GM15510 (cell line): Measurements from ENCODE around the gene VASH1.

Source experiments
- POLR2A ChIP-seq: IDR thresholded peaks from 3 replicates; pipeline ENCODE4 v1.6.1; 2011; ENCODE audit warnings: borderline replicate concordance; ENCODE audit not compliant: insufficient read length; ENCODE audit errors: extremely low read depth

Gene VASH1

DNA sequence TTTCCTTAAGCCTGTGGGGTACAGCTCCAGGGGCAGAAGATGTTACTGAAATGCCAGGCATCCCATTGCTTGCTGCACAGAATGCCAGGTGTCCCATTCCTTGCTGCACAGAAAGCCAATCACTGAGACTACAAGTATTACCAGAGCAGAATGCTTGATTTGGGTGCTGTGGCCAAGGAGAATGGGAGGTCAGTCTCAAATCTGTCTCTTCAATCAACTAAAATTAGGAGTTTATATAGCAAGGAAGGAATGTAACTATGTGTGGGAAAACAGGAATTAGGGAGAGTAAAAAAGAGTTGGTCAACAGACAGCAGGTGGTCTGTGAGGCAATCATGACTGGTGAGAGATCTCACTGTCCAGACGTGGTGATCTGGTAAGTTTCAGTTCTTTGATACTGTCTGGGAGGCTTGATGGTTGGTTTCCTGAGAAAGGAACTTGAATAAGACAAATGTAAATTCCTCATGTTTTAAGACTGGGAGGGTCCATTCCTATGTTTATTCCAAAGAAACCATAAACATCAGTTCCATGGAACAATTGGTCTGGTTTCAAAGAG, 31.2 kb upstream of the VASH1 start:
- no peak for TF ChIP-seq POLR2A

DNA sequence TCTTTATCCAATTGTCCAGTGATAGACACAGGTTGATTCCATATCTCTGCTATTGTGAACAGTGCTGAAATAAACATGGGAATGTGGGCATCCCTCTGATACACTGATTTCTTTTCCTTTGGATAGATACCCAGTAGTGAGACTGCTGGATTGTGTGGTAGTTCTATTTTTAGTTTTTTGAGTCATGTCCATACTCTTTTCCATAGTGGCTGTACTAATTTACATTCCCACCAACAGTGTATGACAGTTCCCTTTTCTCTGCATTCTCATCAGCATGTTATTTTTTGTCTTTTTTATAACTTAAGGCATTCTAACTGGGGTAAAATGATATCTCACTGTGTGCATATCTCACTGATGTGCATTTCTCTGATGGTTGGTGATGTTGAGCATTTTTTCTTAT, 24.8 kb upstream of the VASH1 start:
- TF ChIP-seq POLR2A, result no peak

DNA sequence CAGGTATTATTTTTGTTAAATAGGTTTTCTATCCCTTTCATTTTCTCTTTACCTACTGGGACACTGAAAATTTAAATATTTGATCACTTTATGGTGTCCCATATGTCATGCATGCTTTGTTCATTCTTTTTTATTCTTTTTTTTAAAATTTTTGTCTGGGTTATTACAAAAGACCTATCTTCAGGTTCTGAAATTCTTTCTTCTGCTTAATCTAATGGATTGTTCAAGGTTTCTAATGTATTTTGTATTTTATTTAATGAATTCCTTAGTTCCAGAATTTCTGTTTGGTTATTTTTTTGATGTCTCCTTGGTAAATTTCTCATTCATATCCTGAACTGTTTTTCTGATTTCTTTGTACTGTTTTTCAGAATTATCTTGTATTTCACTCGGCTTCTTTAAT, 20.2 kb upstream of the VASH1 start:
- TF ChIP-seq POLR2A, result no peak

DNA sequence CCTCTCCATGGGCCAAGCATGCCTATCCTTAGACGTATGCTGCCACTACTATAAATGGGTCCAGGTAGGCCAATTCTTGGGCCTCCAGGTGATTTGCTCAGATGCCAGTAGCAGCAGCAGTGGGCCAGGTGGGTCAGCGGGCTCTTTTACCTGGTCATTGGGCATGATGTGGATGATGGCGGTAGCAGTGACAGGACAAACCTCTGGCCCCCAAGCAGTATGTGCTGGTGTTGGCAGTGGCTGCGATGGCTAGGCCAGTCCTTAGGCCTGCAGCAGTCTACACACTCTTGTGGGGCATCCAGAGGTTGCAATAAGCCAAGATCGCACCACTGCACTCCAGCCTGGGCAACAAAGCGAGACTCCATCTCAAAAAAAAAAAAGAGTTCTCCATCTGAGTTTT, 19.1 kb upstream of the VASH1 start:
- no peak for TF ChIP-seq POLR2A

DNA sequence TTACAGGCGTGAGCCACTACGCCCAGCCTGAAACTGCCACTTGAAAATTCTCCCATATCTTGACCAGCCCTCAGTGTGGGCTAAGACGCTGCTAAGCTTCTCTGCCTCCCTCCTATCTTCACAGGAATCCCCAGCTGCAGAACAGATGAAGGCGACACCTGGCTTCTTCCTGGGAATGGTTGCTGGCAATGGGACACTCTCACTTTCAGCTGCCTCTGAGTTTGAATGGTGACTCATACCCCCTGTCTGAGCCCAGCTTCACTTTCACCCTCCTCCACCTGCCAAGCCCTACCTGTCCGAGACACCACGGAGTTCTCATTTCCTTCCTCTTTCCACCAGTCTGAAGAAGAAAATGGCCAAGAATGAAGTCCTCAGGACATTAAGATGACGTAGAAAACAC, 18.3 kb upstream of the VASH1 start:
- no peak for TF ChIP-seq POLR2A

DNA sequence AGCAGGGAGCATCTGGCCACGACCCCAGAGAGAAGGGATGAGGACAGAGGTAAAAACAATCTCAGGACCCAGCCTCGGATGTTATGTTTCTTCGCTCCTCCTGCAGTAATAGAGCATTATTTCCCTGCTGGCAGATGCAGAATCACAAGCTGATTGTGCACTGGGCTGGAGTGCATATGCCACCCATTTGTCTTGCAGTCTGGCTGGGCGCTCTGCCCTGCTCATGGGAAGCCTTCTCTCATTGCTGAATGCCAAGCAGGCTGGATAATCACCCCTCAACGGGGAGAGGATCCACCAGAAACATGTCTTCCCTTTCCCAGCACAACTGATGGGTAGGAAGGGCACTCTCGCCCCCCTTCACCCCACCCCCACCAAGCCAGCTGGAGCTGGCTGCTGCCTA, 8.5 kb upstream of the VASH1 start:
- TF ChIP-seq POLR2A, result no peak

DNA sequence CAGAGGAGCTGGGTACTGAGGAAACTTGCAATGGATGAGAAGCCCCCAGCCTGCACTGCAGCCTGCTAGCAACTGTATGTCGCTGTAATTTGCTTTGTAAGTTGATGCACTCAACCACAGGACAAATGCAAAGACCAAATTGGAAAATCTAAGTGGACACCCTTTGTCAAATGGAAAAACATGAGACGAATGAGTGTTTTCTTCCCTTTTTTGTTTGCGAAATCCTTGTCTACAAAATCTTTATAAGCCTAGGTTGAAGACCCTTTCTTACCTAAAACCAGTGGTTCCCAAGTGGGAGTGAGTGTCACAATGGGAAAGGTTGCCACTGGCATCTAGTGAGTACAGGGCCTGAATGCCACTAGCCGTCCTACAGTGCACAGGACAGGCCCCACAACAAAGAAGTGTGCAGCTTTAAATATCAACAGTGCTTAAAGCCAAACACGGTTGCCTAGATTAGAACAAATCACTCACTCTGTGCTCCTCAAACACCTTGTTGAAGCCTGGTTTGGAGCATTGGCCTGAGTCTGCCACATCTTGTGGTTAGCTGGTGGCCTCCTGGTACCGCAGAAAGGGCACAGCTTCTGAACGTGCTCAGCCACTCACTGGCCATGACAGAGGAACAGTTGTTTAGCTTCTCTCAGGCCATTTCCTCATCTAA, 7.6 kb upstream of the VASH1 start:
- no peak for TF ChIP-seq POLR2A

DNA sequence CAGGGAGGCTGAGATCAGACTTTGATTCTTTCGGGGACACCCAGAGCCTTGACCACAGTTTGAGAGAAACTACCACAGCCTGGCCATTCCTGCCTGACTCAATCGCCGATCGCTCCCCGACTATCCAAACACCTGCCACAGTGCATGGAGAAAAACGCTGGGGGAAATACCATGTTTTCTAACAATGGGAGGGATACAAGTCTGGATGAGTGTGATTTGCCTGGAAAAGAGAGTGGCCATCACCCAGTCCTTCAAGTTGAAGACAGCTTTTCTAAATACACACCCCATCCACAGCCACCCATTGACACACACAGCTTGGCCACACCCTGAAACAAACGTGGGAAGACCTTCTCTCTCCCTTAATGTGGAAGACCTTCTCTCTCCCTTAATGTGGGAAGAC, 6.7 kb upstream of the VASH1 start:
- no peak for TF ChIP-seq POLR2A

DNA sequence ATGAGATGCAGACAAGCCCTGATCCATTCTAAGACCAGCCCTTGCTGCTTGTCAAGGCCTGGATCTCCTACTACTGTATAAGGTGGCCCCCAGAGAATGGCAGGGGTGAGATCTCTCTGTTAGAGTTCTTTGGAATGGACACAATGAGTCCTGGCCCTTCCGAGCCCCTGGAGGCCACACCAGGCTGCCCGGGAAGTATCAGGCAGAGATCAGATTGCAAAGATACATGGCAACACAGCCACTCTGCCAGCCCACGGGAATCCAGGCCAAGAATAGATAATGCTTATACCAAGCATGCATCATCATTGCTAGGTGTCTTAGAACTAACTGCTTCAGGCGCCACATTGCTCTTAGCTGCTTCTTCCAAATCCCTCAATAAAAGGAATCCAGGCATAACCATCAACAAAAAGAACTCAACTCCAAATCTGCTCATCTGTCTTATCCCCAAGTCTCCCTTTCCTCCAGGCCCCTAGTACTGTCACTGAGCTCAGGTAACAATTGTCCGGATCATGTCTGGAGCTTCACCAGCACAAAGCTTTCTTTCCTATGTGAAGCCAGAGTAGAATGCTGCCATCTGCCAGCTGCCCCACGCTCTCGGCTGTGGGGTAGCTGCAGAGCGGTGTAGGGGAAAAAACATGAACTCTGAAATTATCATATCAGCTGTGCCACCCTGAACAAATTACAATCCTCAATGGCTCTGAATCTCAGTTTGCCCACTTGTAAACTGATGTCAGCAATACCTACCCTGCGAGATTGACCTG, 5.5 kb upstream of the VASH1 start:
- TF ChIP-seq POLR2A, result no peak

DNA sequence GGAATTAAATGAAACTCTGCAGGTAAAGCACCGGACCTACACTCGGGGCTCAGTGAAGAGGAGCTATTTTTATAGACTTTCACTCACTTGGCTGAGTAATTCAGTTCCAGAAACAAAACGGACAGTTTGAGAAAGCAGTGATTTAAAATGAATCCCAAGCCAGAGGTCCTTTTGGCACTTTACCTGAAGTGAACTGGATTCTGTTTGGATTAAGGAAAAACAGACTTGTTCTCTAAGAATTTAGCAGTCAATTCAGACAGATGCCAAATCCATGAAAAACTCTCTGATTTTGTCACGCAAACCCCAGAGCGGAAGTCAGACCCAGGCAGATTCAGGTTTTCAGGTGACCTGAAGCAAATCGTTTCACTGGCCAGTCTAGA, 4.9 kb upstream of the VASH1 start:
- TF ChIP-seq POLR2A, result no peak

DNA sequence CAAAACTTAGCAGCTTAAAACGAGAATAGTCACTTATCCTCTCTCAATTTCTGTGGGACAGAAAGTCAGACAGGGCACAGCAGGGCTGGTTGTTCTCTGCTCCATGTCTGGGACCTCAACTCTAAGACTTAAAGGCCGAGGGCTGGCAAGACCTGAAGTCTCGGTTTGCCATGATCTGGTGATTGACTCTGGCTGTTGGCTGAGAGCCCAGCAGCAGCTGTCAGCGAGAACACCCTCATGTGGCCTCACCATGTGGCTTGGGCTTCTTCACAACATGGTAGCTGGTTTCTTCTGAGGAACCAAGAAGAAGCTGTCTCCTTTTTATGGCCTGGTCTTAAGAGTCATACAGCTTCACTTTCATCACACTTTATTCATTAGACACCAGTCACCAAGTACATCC, 1.7 kb upstream of the VASH1 start:
- no peak for TF ChIP-seq POLR2A

DNA sequence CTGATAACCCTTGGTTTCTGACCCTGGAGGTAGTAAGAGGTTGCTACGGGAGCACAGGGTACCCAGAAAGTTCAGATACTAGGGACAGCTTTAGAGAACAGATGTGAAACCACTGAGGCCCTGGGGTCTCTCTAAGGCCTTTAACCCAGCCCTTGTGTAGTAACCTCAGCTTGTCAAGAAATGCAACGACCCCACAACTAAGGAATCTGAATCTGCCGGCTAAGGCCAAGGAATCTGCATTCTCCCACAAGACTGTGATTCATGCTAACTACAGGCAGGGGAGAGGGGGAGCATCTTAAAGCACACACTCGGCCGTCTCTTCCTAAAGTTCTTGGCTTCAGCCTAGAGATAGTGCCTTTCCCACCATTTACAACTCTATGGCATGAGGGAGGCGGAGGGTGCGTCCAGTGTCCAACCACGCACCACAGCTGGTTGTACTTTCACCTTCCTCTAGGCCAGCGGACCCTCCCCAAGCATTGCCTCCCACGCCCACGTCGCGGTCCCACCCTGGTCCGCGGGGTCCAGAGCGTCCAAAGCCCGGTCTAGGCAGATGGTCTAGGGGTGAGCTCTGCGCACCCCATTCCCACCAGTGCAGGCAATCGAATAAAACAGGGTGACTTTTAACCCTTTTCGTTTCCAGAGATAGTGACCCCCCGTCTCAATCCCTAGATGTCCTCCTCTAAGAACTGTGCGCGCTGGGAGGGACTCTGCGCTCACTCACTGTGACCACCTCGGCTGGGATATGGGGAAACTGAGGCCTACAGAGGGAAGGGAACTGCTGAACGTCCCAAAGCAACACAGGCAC, 735 bp upstream of the VASH1 start:
- no peak for TF ChIP-seq POLR2A

DNA sequence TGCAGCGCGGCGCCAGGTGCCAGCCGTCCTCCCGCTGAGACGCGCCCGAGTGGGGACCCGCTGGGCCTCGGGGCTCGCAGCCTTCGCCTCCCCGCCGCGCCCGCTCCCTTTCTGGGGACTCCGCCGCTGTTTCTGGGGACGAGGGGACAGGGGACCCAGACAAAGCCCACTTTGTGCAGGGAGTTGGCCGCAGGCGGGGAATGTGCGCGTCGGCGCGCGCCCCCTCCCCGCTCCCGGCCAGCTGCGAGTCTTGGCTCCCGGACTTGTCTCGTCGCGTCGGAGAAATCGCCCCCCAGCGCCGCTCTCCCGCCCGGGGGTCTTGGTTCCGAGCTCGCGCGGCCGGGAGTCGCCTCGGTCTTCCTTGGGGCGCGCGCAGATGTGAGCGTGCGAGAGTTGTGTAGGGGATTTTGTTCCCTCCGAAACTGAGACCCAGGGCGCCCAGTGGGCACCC, 717 bp downstream of the VASH1 start:
- TF ChIP-seq POLR2A, result no peak

DNA sequence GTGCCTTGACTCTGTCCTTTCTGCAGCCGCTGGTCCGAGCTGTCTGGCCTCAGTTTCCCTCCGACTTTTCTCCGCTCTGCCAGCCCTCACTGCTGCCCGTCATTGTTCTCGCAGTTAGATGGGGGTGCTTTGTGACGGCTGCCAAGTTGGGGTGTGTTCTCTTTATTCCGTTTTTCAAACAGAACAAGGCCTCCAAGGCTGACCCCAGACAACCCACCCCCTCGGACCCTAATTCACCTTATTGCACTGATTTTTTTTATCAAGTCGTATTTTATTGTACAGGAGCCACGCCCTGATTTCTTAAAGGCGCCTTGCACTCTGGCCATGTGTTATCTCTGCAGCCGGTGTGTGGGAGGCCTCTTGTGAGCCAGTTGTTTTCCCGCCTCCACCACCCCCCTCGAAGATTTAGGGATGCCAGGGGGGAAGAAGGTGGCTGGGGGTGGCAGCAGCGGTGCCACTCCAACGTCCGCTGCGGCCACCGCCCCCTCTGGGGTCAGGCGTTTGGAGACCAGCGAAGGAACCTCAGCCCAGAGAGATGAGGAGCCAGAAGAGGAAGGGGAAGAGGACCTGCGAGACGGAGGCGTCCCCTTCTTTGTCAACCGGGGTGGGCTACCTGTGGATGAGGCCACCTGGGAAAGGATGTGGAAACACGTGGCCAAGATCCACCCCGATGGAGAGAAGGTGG, 1.3 kb downstream of the VASH1 start:
- no peak for TF ChIP-seq POLR2A
